Glomerular visceral epithelial cell (primary cell): Measurements from ENCODE around the gene AGPAT4.
"Not testable (repeated sequence)": the region's sequence is repeated elsewhere in the genome, so short reads cannot be mapped to it uniquely, and the experiment has no call there.

Source experiments
- DNase-seq: peaks from one replicate; pipeline ENCODE4 v3.0.0-alpha.2; 2016; ENCODE audit errors: extremely low spot score

The AGPAT4 gene

DNA sequence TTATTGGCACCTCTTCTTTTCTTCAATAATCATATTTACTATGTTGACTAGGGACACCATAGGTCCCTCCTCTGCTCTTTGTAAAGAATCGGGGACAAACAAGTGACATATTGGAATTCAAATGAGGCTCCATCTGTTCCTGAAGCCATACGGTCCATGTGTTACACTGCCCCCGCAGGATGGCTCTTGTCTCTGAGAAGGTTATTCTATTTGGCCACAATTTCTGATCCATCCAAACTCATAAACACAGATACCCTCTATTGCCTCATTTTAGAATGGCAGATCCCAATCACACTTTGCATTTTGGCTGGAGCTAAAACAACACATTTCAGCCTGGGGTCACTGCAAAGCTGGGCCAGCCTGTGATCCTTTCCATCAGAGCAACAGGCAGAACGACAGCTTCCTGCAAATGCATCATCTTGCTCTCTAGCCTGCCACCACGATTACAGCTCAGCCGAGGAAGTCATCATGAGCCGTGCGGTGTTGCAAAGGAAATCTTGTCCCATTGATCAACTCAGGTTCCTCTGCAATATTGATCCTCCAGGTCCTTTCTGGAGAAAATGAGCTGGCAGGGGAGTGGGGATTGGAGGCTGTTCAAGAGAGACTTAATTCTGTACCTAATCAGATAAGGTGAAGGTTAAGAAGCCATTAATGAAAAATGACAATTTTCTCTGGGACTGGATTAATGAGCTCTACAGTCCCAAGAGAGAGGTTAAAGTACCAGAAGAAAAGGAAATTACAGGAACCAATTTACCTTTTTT lies 73.1 kb downstream of the AGPAT4 start:
- no peak for DNase-seq

DNA sequence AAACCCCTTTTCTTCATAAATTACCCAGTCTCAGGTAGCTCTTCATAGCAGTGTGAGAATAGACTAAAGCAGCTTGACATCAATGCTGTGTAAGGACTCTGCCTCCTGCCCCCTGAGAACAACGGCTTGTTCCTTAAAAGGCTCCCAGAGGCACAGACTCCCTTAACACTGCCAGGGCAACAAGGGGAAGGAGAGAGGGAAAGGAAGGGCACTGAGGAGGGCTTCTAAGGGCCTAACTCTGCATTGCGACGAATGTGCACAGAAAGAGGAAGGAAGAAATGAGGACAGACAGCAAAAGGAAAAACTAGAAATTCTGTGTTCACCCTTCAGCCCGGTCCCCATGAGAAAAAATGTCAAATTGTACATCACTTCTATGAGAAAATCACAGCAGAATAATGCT lies 74.0 kb downstream of the AGPAT4 start:
- DNase-seq, result no peak

DNA sequence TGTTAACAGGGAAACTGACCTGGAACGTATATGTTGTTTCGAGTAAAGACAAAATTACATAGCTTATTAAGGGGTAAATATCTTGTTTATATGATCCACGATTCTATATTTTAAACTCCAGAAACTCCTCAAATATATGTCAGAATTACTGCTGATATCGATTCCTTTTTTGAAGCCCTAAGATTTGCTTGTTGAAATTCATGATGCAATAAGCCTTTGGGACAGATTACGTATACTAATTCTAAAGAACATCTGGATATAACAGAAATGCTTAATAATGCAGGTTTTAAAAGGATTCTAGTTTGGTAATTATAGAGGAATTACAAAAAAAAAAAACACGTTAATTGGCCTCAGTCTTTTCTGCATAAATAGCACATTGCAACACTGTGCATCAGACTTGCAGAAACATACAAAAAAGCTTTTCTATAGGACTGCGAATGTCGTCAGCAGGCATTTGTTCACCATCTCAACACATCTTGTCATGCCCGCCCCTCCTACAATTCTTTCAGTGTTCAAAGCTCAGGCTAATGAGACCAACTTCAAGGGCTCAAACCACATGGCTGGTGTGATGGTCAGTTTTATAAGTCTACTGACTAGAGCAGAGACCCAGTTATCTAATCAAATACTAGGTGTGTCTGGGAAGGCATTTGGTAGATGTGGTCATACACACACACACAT lies 74.9 kb downstream of the AGPAT4 start:
- no peak for DNase-seq

DNA sequence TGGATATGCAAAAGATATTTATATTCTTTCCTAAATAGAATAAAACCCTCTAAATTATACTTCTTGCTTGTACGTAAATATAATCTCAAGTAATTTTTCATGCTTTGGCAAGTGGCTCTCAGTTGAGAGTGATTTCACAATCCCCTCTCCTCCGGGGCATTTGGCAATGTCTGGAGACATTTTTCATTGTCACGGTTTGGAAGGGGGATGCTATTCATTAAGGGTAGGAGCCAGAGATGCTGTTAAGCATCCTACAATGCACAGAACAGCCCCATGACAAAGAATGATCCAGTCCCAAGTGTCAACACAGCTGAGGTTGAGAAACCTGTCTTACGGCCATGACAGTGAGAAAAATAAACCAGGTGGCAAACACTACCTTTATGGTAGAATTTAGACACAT lies 75.7 kb downstream of the AGPAT4 start:
- no peak for DNase-seq

DNA sequence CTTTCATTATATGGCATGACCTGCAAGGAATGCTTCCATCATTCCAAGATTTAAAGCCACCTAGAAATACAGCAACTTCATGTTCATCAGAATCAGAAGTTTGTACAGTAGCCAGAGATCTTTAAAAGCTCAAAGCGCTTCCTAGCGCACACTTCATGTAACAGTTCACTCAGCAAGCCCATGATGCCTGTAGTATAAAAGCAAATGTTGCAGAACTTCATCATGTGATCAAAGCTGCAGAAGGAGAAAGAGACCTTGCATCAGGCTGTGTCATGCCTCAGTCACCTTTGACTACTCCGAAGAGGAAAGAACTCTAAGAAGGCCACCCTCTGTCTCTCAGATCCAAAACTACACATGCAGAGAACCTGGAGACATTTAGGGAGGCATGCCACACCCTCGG lies 78.5 kb downstream of the AGPAT4 start:
- DNase-seq, result no peak

DNA sequence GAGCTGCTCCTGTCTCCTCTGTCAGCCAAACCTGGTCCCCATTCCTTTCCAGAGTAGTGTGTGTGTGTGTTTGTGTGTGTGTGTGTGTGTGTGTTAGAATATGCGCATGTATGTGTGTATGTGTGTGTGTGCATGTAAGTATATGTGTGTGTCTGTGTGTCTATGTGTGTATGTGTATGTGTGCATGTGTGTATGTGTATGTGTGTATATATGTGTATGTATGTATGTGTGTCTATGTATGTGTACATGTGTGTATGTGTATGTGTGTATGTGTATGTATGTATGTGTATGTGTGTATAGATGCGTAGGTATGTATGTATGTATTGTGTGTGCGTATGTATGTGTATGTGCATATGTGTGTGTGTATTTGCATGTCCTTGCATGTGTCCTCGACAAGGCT lies 79.5 kb downstream of the AGPAT4 start:
- DNase-seq, result no peak

DNA sequence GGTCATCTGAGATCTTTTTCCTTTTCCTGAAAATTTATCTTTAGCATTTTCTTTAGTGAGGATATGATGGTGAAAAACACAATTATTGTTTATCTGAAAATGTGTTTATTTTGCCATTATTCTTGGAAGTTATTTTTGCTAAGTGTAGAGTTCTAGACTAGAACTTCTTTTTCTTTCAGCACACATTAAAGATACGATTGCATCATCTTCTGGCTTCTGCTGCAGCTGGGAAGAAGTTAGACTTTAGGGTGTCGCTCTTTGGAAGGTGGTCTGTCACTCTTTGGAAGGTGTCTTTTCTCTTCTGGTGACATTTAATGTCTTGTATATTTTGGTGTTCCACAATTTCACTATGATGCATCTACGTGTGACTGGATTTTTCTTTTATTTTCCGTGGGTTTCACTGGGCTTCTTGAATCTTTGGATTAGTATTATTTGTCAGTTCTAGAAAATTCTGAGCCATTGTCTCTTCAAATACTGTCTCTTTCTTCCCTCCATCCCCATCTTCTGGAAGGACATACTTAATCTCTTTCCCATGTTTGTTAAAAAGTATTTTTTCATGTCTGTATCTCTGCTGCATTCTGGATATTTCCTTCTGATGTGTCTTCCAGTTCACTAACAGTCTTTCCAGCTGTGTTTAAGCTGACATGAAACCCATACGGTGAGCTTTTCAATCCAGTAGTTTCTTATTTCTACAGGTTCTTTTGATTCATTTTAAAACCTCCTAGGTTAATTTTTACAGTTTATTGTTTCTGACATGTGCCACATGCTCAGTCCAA lies 81.0 kb downstream of the AGPAT4 start:
- DNase-seq, result no peak

DNA sequence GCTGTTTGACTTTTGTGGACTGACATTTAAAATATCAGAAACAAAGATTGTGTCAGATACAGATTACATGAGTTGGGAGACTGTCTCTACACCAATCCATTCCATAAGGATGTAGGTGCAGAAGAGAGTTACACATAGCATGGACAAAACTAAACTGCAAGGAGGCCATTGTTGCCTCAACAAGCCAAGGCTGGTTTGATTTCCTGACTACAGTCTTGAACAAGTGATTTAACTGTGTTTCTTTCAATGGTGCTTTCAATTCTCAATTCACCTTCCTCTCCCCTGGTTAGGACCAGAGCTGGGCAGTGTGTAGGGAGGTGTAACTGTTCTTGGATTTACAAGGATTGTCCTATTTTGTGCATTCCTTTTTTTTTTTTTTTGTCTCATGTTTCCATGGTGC lies 82.2 kb downstream of the AGPAT4 start:
- no peak for DNase-seq

DNA sequence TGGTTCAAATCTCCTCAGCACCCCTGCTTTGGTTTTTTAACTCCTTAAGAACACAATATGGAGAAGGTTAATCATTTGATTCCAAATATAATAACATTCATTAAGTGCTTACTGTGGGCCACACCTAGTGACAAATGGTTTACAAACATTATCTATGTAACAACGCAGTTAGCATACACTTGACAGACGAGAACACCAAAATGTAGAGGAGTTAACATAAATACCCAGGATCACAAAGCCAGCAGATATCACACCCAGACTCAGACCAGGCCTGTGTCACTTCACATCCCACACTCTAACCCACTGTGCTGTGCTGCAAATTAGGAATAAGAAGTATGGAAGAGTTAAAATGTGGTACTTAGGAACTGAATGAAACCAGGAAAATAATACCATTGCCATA lies 82.9 kb downstream of the AGPAT4 start:
- no peak for DNase-seq

DNA sequence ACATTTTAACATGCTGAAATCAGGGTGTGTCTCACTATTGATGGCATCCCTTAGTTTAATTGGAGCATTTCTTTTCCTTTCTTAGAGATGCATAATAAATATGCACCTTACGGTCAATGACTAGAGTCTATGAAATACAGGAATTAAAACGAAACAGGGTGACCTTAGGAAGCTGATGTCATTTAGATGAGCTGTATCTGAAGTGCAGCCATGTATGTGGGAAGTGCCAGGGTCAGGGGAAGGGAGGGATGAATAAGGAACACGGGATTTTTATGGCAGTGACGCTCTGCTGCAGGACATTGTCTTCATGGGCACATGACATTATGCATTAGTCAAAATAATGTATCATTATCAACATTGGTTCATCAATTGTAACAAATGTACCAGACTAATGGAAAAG lies 84.0 kb downstream of the AGPAT4 start:
- DNase-seq, result no peak

DNA sequence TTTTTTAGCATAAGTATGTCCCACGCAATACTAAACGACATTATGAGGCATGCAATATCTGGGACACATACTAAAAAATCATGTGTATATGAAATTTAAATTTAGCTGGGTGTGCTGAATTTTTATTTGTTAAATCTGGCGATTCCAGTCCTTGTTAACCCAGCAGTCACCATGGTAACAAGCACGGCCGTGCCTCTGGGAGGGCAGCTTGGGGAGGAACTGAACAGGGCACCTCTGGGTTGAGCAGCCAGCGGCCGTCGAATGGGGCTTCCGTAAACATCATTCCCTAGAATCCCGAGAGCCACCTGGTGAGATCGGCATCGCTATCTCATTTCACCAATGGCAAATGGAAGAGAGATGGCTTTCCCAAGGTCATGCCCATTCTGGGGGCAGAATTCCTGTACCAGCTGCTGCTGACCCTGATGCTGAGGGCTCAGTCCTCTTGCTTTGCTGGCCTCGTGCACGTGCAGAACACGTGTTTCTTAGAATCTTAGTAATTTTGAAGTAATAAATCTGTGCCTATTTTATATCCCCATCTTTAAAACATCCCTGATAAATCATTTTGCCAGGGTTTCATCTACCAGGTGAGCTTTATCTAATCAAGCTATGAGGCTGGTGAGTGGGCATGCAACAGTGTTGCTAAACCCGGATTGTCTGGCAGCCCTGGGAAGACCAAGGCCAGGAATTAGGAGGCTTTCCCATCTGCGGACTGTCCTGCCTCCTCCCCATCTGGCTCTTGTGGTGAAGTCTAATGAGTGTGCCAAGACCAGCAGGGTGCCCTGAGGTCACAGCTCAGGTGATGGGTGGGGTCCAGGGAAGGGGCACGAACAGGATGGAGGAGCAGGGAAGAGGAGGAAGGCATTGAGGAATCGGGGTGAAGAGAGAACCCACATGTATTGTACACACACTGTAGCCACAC lies 85.1 kb downstream of the AGPAT4 start:
- DNase-seq, result no peak

DNA sequence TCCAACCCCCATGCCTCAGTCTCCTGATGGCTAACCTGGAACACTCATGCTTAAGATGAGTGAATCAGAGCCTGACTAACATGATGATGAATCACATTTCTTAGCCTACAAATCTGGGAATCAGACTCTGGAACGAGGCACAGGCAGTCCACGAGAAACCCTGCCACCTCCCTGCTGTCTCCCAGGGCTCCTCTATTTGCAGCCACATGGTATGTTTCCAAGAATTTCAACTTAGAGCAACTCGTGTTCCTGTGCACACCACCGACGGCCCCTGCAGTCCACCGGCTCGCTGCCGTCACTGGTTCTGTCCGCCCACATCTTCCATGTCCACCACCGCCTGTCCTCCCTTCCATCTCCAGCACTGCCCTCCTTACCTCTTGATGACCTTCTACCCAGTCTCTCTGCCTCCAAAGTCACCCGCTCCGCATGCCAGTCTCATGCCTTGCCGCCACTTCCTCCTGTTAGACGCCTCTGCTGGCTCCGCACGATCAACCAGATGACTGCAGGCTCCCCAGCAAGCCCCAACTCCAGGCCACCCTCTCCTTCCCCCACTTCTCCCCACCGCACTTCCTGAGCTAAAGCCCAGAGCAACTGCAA lies 87.6 kb downstream of the AGPAT4 start:
- peak; percentile 93 for DNase-seq

DNA sequence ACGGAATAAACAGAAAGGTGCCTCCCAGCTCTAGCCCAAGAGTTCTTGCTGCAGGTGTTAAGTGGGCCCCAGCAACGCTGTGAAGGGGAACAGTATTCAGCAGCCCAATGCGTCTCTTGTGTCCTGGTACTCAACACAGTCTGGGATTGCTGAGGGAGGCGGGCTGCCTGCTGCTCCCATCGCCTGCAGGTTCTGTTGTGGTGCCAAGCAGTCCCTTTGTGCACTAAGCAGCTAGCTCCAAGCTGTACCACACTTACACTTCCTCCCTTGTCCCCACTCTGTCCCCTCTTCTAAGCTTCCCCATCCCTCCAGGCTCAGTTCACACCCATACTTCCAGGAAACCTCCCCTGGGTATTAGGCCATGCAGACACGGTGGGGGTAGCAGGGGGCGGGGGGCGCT lies 92.7 kb downstream of the AGPAT4 start:
- no peak for DNase-seq

DNA sequence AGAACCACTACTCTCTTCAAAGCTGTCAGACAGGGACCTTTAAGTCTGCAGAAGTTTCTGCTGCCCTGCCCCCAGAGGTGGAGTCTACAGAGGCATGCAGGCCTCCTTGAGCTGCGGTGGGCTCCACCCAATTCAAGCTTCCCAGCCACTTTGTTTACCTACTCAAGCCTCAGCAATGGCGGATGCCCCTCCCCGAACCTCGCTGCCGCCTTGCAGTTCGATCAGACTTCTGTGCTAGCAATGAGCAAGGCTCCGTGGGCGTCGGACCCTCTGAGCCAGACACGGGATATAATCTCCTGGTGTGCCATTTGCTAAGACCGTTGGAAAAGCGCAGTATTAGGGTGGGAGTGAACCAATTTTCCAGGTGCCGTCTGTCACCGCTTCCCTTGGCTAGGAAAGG lies 95.7 kb downstream of the AGPAT4 start:
- DNase-seq, result not testable (repeated sequence)

DNA sequence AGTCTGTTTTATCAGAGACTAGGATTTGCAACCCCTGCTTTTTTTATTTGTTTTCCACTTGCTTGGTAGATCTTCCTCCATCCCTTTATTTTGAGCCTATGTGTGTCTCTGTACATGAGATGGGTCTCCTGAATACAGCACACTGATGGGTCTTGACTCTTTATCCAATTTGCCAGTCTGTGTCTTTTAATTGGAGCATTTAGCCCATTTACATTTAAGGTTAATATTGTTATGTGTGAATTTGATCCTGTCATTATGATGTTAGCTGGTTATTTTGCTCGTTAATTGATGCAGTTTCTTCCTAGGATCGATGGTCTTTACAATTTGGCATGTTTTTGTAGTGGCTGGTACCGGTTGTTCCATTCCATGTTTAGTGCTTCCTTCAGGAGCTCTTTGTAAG lies 97.4 kb downstream of the AGPAT4 start:
- DNase-seq, result not testable (repeated sequence)

DNA sequence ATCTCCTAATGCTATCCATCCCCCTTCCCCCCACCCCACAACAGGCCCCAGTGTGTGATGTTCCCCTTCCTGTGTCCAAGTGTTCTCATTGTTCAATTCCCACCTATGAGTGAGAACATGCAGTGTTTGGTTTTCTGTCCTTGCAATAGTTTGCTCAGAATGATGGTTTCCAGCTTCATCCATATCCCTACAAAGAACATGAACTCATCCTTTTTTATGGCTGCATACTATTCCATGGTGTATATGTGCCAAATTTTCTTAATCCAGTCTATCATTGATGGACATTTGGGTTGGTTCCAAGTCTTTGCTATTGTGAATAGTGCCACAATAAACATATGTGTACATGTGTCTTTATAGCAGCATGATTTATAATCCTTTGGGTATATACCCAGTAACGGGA lies 101.1 kb downstream of the AGPAT4 start:
- DNase-seq, result not testable (repeated sequence)

DNA sequence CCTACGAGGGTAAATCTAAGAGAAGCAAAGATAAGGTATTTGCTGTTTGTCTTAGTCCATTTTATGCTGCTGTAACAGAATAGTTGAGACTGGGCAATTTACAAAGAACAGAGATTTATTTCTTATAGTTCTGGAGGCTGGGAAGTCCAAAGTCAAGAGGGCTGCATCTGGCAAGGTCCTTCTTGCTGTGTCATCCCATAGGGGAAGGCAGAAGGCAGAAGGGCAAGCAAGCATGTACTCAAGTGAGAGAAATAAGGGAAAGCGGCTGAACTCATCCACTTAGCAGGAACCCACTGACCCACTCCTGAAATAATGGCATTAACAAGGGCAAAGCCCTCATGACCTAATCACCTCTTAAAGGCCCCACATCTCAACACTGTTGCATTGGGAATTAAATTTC lies 102.7 kb downstream of the AGPAT4 start:
- no peak for DNase-seq

DNA sequence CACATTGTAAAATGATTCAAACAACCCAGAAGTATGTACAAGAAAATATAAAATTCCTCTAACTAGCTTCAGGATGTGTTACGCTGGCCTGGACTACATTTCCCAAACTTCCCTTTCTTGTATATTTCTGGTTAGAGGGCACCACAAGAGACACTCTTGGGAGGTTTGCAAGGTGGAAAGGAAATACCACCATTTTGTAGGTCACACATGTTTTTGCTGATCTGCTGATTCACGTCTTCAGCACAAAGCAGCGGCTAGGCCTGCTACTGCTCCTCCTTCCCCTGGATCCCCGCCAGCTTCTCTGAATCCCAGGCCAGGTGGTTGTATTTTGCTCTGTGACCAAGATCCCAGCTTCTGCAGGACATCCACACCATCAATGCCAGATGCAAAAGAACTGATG lies 104.2 kb downstream of the AGPAT4 start:
- peak; percentile 69 for DNase-seq

DNA sequence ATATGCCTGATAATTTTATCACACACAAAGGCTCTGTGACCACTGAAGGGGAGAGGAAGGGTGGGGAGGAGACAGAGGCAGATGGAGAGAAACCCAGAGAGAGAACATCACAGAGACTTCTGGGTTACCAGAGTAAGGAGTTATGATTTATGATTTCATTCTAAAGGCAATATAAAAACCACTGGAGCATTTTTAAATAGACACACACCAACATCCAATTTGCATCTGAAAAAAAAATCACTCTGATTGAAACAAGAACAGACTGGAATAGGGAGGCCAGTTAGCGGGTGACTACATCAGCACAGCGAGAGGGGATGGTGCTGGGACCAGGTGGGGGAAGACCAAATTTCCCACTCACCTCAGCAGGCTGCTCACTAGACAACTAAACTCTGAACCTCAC lies 104.8 kb downstream of the AGPAT4 start:
- DNase-seq, result no peak

DNA sequence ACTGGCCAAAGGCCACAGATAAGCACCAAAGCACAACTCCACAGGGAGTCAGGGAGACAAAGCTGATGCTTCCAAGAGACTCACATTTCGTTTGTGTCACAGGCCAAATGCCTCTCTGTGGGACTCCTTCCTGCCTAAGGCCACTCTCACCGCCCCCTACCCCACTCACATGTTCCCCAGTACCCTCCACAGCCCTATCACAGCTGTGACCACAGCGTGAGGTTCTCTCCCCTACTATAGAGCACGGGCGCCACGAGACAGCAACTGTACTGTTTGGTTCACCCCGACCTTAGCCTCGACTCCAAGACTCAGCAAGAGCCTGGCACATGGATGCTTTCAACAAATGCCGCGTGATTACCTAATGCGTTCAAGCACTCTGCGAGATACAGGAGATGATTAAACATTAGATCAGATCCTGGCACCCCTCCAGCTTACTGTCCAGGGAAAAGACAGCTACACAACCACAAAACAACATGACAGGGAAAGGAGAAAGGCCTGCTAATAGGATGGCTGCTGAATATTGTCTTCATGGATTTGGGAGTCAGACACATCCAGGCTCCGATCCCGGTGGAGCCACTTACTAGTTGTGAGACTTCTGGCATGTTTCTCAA lies 105.5 kb downstream of the AGPAT4 start:
- DNase-seq, result peak; percentile 97

DNA sequence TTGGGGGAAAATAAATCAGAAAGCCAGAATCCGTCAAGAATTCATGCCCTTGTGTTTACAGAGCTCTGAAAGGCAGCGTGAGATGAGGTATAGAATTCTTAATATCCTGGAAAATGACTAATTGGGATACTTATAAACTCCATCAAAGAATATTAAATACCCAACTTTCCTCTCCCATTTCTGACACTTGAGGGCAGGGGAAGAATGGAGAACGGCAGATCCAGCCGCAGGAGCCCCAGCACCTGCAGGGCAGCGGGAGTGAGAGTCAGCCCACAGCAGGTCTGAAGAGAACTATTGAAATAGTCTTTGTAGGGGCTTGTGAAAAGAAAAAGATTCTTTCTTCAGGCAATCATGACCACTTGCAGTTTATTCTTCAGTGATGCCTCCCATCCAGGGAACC lies 107.2 kb downstream of the AGPAT4 start:
- DNase-seq, result no peak
